Keratinocyte (primary cell): ENCODE data around the gene SPOCK1. TPM values are rescaled to one million over a fixed set of nuclear protein-coding genes. Genes with fewer than 3 reads are reported as not detected.

Experiments
- DNase-seq: peaks from one replicate; pipeline ENCODE4 v3.0.0-alpha.2; 2011; ENCODE audit warnings: low read depth, missing footprints, low spot score
- FAIRE-seq: peaks from 2 replicates; lab custom pipeline; 2011; peaks lifted over from hg19 to GRCh38; lab: Jason Lieb, UNC
- H2AFZ ChIP-seq: 2 replicates; pipeline ENCODE4 v1.6.0; 2012; ENCODE audit warnings: low read length, control low read depth, inconsistent platforms; ENCODE audit not compliant: control insufficient read depth
- H3K27ac ChIP-seq: 2 replicates; pipeline ENCODE4 v1.5.1; 2011; ENCODE audit warnings: low read length; ENCODE audit not compliant: control insufficient read depth, insufficient read depth
- H3K27me3 ChIP-seq: 3 replicates; pipeline ENCODE4 v1.6.0; 2011; ENCODE audit warnings: low read length; ENCODE audit not compliant: control insufficient read depth, insufficient read depth; ENCODE audit errors: extremely low read depth
- H3K36me3 ChIP-seq, 2 experiments: 2 replicates in 1 of 2; 3 replicates in 1 of 2; pipeline ENCODE4 v1.5.1; 2011; ENCODE audit warnings: low read length in 2 of 2, mild to moderate bottlenecking in 1 of 2; ENCODE audit not compliant: control insufficient read depth in 2 of 2, insufficient read depth in 2 of 2; ENCODE audit errors: extremely low read depth in 1 of 2
- H3K4me1 ChIP-seq: 3 replicates; pipeline ENCODE4 v1.5.1; 2011; ENCODE audit warnings: low read length; ENCODE audit not compliant: control insufficient read depth, insufficient read depth; ENCODE audit errors: extremely low read depth
- H3K4me2 ChIP-seq: 3 replicates; pipeline ENCODE4 v1.6.0; 2011; ENCODE audit warnings: low read depth, low read length; ENCODE audit not compliant: control insufficient read depth, insufficient read depth; ENCODE audit errors: extremely low read depth
- H3K4me3 ChIP-seq, 3 experiments: fragments of 200-600 bp in 1 of 3; sonication (generic) in 1 of 3; 2 replicates in 2 of 3; 3 replicates in 1 of 3; pipeline ENCODE4 v1.5.1; 2011 to 2016; ENCODE audit warnings: low read length in 3 of 3, mild to moderate bottlenecking in 3 of 3, control low read depth in 2 of 3, inconsistent platforms in 1 of 3, low read depth in 1 of 3, mixed read lengths in 1 of 3, mixed run types in 1 of 3, moderate library complexity in 1 of 3; ENCODE audit not compliant: control insufficient read depth in 2 of 3, insufficient read depth in 2 of 3; ENCODE audit errors: extremely low read depth in 1 of 3
- H3K79me2 ChIP-seq: 2 replicates; pipeline ENCODE4 v1.6.0; 2012; ENCODE audit warnings: low read length; ENCODE audit not compliant: control insufficient read depth, insufficient read depth
- H3K9ac ChIP-seq: 3 replicates; pipeline ENCODE4 v1.6.0; 2011; ENCODE audit warnings: low read length; ENCODE audit not compliant: control insufficient read depth, insufficient read depth; ENCODE audit errors: extremely low read depth
- H3K9me1 ChIP-seq: 3 replicates; pipeline ENCODE4 v1.6.0; 2011; ENCODE audit warnings: low read length; ENCODE audit not compliant: control insufficient read depth, insufficient read depth; ENCODE audit errors: extremely low read depth
- H3K9me3 ChIP-seq: 2 replicates; pipeline ENCODE4 v1.5.1; 2012; ENCODE audit warnings: low read depth, low read length; ENCODE audit not compliant: control insufficient read depth
- H4K20me1 ChIP-seq: 3 replicates; pipeline ENCODE4 v1.6.0; 2011; ENCODE audit warnings: low read length; ENCODE audit not compliant: control insufficient read depth, insufficient read depth; ENCODE audit errors: extremely low read depth
- CTCF ChIP-seq, 3 experiments: IDR thresholded peaks in 1 of 3; conservative IDR thresholded peaks in 1 of 3; optimal IDR thresholded peaks in 1 of 3; 2 replicates in 2 of 3; 3 replicates in 1 of 3; pipeline versions ENCODE3 to v1.5.1; 2011; ENCODE audit warnings: low read length in 3 of 3, mild to moderate bottlenecking in 3 of 3, moderate library complexity in 2 of 3, control low read depth in 1 of 3, inconsistent platforms in 1 of 3; ENCODE audit not compliant: insufficient read depth in 2 of 3; ENCODE audit errors: extremely low read depth in 1 of 3
- EZH2 ChIP-seq: IDR thresholded peaks from one replicate; pipeline ENCODE4 v1.6.1; 2012; ENCODE audit warnings: inconsistent platforms, mild to moderate bottlenecking, low read length, moderate library complexity
- dilution Hi-C: fragments of 300-500 bp; cut with MboI; formaldehyde crosslinking; loops from one replicate; pipeline ENCODE4 v1.7.0; 2020; ENCODE audit warnings: low sequenced_read_pairs; ENCODE audit not compliant: extremely low pct_ligation_motif_present
- polyA plus RNA-seq, 5 experiments: library from polyadenylated mRNA; depleted of rRNA in 3 of 5; stranded (reverse) in 3 of 5; stranded (forward) in 1 of 5; unstranded in 1 of 5; fragments of >200 nt; gene quantifications; 1 replicate in 1 of 5; 2 replicates in 3 of 5; 3 replicates in 1 of 5; pipeline versions ENCODE4 v1.2.1 to v1.2.3, GENCODE V29; 2011 to 2012; ENCODE audit warnings: missing spikeins in 2 of 5, low read depth in 1 of 5, low replicate concordance in 1 of 5

The SPOCK1 gene
- polyA plus RNA-seq, 1 donor (not counting 4 experiments of a cell fraction or from before 2014, with no cell fraction given) = 5.5 TPM

- no peak overlapping the region for H2AFZ ChIP-seq
- peaks cover 40% of the 10 kb centered on the region for H3K4me1 ChIP-seq
- H3K79me2 ChIP-seq = no peaks in the 10 kb centered on the region
- no peaks in the 10 kb centered on the region for H3K27me3 ChIP-seq
- H3K9me3 ChIP-seq = no peaks in the 10 kb centered on the region
- FAIRE-seq (no peak), DNase-seq (no peak)
- H3K4me2 ChIP-seq = peak overlapping the region; percentile 50
- no peaks in the 10 kb centered on the region for H3K36me3 ChIP-seq
- H4K20me1 ChIP-seq = no peaks in the 10 kb centered on the region
- peak overlapping the region; percentile 86 for H3K27ac ChIP-seq
- TF ChIP-seq CTCF (optimal IDR thresholded peaks at IDR 0.05 in 1 of 3, IDR thresholded peaks at IDR 0.05 in 1 of 3, conservative IDR thresholded peaks at IDR 0.05 in 1 of 3; ENCODE audit: extremely low read depth in 1 of 3, insufficient read depth in 2 of 3, low read length in 3 of 3) (no peak), EZH2 (no peak)
- H3K9ac ChIP-seq = peak overlapping the region; percentile 67
- H3K9me1 ChIP-seq = no peaks in the 10 kb centered on the region
- dilution Hi-C loops = no loop called here
- H3K4me3 ChIP-seq = peak overlapping the region in 2 of 3 experiments; percentile 9 to 36
These were observed 353.4 kb downstream of the SPOCK1 start for GRCh38 chr5:137145721-137146120.

- Histone ChIP-seq H3K4me1 (peaks cover 40% of the 10 kb centered on the region), H3K9me3 (no peaks in the 10 kb centered on the region), H3K79me2 (no peaks in the 10 kb centered on the region), H2AFZ (no peak overlapping the region), H4K20me1 (no peaks in the 10 kb centered on the region), H3K27ac (no peak overlapping the region), H3K4me3 (no peak overlapping the region), H3K36me3 (no peaks in the 10 kb centered on the region), H3K9ac (no peak overlapping the region), H3K27me3 (no peaks in the 10 kb centered on the region), H3K9me1 (no peaks in the 10 kb centered on the region), H3K4me2 (no peak overlapping the region)
- TF ChIP-seq CTCF (optimal IDR thresholded peaks at IDR 0.05 in 1 of 3, IDR thresholded peaks at IDR 0.05 in 1 of 3, conservative IDR thresholded peaks at IDR 0.05 in 1 of 3; ENCODE audit: extremely low read depth in 1 of 3, insufficient read depth in 2 of 3, low read length in 3 of 3) (no peak), EZH2 (no peak)
- no peak for DNase-seq
- FAIRE-seq = no peak
- dilution Hi-C loops = no loop called here
These were observed 354.5 kb downstream of the SPOCK1 start for GRCh38 chr5:137144656-137145055.
